ENCODE measurements around the gene LKAAEAR1.

LKAAEAR1 gene

DNA sequence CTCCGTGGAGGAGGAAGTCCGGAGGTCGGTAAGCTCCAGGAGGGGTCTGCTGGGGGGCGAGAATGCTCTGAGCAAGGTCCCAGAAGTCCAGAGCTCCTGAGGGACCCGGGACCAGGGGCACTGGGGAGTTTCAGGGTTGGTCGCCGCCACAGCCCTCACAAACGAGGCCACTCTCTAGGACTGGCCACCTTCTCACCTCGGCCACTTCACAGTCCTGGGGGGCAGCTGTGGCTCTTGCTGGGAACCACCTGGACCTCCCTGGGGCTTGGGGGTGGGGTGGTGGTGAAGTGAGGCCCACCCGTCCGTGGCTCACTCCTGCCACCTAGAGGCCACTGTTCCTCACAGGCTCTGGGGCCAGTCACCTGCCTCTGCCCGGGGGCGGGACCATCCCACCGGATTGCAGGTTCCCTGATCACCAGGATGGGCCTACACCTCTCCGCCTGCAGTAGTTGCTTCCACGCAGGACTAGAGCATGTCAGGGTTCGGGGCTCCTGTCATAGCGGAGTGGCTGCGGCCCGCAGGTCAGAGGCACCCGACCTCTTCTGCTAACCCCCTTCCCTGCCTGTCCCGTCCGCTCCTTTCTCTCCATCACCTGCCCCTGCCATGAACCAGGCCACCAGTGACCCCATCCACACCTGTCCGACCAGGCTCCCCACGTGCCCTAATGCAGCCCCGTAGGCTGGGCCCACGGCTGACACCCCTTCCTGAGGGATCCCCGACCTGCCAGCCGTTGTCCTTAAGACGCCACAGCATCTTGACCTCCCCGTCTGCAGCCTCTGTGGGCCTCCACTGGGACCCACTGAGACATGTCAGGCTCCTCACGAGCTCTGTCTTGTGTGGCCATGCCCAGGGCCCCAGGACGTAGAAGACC lies 26.3 kb downstream of the LKAAEAR1 start:
- TF ChIP-seq, protein P1, sequence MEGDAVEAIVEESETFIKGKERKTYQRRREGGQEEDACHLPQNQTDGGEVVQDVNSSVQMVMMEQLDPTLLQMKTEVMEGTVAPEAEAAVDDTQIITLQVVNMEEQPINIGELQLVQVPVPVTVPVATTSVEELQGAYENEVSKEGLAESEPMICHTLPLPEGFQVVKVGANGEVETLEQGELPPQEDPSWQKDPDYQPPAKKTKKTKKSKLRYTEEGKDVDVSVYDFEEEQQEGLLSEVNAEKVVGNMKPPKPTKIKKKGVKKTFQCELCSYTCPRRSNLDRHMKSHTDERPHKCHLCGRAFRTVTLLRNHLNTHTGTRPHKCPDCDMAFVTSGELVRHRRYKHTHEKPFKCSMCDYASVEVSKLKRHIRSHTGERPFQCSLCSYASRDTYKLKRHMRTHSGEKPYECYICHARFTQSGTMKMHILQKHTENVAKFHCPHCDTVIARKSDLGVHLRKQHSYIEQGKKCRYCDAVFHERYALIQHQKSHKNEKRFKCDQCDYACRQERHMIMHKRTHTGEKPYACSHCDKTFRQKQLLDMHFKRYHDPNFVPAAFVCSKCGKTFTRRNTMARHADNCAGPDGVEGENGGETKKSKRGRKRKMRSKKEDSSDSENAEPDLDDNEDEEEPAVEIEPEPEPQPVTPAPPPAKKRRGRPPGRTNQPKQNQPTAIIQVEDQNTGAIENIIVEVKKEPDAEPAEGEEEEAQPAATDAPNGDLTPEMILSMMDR (conservative IDR thresholded peaks at IDR 0.05; ENCODE audit: control insufficient read depth, insufficient read depth, low read depth, low read length), result peak; percentile 73
- DNase-seq (ENCODE audit: low read depth), result peak; percentile 48
- no peak overlapping the region for H3K4me3 ChIP-seq (ENCODE audit: control insufficient read depth, low read depth, low read length)

DNA sequence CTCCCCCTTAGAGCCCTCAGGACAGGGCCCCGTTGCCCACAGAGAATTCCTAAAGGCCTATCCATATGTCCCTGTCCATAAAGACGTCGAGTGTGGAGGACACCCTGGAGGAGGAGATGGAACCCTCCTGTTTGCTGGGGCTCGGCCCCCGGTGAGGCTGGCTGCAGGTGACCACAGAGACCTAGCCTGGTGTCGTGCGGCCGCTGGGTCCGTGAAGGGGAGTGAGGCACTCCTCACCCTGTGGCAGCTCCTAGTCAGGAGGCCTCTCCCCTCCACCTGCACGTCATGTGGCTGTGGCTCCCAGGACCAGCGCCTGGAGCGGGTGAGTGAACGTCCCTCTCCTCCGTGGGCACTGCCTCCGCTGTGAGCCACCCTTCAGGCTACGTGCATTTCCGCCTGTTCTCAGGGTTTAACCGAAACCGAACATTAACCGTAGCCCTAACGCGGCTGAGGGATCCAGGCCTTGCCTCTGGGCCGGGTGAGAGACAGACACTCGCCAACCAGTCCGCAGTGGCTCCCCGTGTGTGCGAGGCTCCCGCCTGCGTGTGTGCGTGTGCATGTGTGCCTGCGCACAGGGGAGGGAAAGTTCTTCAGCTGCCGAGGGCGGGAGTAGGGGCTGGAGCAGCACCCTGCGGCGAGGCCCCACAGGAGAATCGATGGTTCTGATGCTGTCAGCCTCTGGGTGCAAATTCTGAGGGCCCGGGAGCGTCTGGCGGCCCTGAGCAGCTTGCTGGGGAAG lies 27.1 kb downstream of the LKAAEAR1 start:
- DNase-seq (ENCODE audit: low read depth), result no peak
- H3K4me3 ChIP-seq (ENCODE audit: control insufficient read depth, low read depth, low read length), result no peak overlapping the region
- TF ChIP-seq, protein P1 (conservative IDR thresholded peaks at IDR 0.05; ENCODE audit: control insufficient read depth, insufficient read depth, low read depth, low read length), result no peak

DNA sequence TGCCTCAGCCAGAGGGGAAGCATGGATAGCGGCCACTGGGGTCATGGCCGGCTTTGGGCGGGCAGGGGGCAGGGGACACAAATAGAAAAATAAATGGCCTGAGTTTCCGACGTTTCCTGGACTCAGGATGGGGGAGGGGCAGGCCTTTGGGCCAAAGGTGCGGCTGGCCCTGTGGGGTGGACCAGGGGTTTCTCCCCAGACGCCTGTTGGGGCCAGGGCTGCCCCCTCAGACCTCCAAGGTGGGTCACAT lies 27.6 kb downstream of the LKAAEAR1 start:
- no peak for DNase-seq (ENCODE audit: low read depth)
- H3K4me3 ChIP-seq (ENCODE audit: control insufficient read depth, low read depth, low read length), result no peak overlapping the region
- TF ChIP-seq, protein P1 (conservative IDR thresholded peaks at IDR 0.05; ENCODE audit: control insufficient read depth, insufficient read depth, low read depth, low read length), result no peak

DNA sequence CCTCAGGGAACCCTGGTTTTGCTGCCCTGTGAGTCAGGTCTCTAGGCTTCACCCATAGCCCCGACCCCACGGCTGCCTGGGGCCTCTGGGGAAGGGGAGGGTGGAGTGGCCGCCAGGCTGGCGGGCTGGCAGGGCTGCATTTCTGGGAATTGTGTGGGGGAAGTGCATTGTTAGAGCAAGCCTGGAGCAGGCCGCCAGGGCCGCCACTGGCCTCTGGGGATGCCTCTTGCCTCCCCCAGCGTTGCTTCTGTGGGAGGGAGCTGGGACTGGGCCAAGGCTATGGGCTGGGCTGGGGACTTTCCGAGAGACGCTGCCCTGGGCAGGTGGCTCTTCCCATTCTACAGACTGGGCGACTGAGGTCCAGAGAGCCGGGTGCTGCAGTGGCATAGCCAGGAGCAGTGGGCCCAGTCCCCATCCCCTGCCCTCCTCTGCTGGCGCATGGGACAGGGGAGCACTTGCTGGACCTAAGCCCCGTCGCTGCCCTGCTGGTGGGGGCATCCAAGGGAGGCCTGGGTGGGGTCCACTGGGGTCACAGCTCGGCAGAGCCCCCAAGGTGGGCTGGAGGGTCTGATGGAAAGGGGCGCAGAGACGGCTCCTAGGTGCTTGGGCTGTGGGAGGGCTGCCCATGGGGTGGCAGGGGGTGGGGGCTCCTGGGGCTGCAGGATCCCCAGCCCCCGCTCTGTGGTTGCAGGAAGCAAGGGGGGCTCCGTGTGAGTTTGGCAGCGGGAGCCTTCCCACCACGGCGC lies 28.1 kb downstream of the LKAAEAR1 start:
- TF ChIP-seq, protein P1 (conservative IDR thresholded peaks at IDR 0.05; ENCODE audit: control insufficient read depth, insufficient read depth, low read depth, low read length), result no peak
- DNase-seq (ENCODE audit: low read depth), result no peak
- H3K4me3 ChIP-seq (ENCODE audit: control insufficient read depth, low read depth, low read length), result no peak overlapping the region

GRCh38 chr20:64055396-64055892 lies 28.8 kb downstream of the LKAAEAR1 start:
- no peak overlapping the region for H3K4me3 ChIP-seq (ENCODE audit: control insufficient read depth, low read depth, low read length)
- TF ChIP-seq, protein P1 (conservative IDR thresholded peaks at IDR 0.05; ENCODE audit: control insufficient read depth, insufficient read depth, low read depth, low read length), result no peak

DNA sequence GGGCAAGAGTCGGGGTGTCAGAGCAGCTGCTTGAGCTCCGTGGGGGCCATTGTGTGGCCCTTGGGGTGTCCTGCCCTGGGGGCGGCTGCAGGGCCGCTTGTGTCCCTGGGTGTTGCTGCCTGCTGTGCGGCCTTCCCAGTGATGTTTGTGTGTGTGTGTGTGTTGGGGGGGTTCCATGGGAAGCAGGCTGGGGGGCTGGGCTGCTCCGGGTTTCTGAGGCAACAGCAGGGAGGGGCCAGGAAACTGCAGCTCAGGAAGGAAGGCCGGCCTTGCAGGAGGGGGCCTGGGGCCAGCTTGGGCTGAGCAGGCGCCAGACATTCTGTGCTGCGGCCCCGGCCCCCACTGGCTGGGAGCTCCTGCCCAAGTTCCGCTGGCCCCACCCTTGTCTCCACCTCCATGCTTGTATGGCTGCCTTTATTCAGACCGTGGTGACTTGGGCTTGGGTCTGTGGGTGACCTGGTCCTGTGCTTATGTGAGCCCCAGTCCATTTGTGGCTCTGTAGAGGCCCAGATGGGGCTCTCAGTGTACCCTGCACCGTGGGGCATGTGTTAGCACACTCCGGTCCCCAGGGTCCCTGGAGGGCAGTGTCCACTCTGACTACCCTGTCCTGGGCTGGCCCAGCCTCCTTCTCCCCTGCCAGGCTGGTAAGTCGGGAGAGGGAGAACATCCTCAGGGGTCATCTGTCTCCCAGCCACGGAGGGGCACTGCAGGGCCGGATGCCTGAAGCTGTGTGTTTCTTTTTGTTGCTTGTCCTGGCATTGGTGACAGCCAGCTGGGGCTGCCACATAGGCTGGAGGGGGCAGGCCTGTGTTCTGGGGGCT lies 30.1 kb downstream of the LKAAEAR1 start:
- H3K4me3 ChIP-seq (ENCODE audit: control insufficient read depth, low read depth, low read length), result no peak overlapping the region
- no peak for DNase-seq (ENCODE audit: low read depth)
- TF ChIP-seq, protein P1 (conservative IDR thresholded peaks at IDR 0.05; ENCODE audit: control insufficient read depth, insufficient read depth, low read depth, low read length), result no peak

More at GRCh38 chr20:64055396-64055892, 28.8 kb downstream of the LKAAEAR1 start:
- DNase-seq (ENCODE audit: low read depth), result no peak
